ENCODE data around the gene ARMH3.

The ARMH3 gene

GRCh38 chr10:101829561-101830315 lies 226.2 kb downstream of the ARMH3 start:
- no peak for DNase-seq (ENCODE audit: low read depth)

GRCh38 chr10:101828766-101829551 lies 227.0 kb downstream of the ARMH3 start:
- no peak for DNase-seq (ENCODE audit: low read depth)

- no peak for DNase-seq (ENCODE audit: low read depth)
These were observed 227.9 kb downstream of the ARMH3 start for GRCh38 chr10:101827919-101828600.

GRCh38 chr10:101826852-101827434 lies 229.0 kb downstream of the ARMH3 start:
- no peak for DNase-seq (ENCODE audit: low read depth)

- no peak for DNase-seq (ENCODE audit: low read depth)
These were observed 231.2 kb downstream of the ARMH3 start for GRCh38 chr10:101824736-101825135.

- DNase-seq (ENCODE audit: low read depth): no peak
These were observed 236.9 kb downstream of the ARMH3 start for GRCh38 chr10:101818872-101819633.

GRCh38 chr10:101818119-101818871 lies 237.7 kb downstream of the ARMH3 start, which contains the start of gene OGA:
OGA (minus strand) TSS chr10:101818444; CDS start chr10:101818022, 422 bp downstream.
- DNase-seq (ENCODE audit: low read depth): peak; percentile 100

GRCh38 chr10:101817337-101818118 lies 238.4 kb downstream of the ARMH3 start:
- DNase-seq (ENCODE audit: low read depth): peak; percentile 96

GRCh38 chr10:101816913-101817336 lies 239.0 kb downstream of the ARMH3 start:
- DNase-seq (ENCODE audit: low read depth): no peak

- DNase-seq (ENCODE audit: low read depth): no peak
These were observed 239.6 kb downstream of the ARMH3 start for GRCh38 chr10:101816376-101816775.

GRCh38 chr10:101814466-101815071 lies 241.4 kb downstream of the ARMH3 start:
- DNase-seq (ENCODE audit: low read depth): peak; percentile 27

GRCh38 chr10:101812606-101813005 lies 243.4 kb downstream of the ARMH3 start:
- no peak for DNase-seq (ENCODE audit: low read depth)

- no peak for DNase-seq (ENCODE audit: low read depth)
These were observed 248.8 kb downstream of the ARMH3 start for GRCh38 chr10:101807158-101807557.

- DNase-seq (ENCODE audit: low read depth): no peak
These were observed 252.5 kb downstream of the ARMH3 start for GRCh38 chr10:101803511-101803910.

GRCh38 chr10:101797403-101798059 lies 258.4 kb downstream of the ARMH3 start:
- no peak for DNase-seq (ENCODE audit: low read depth)

Data from fibroblast of gingiva (primary cell).